HG03097 (cell line): ENCODE measurements around the gene SLC19A1.
"Not testable (repeated sequence)": the region's sequence is repeated elsewhere in the genome, so short reads cannot be mapped to it uniquely, and the experiment has no call there.

ENCODE experiments used
- ATAC-seq: cut with Tn5 transposase; IDR thresholded peaks from one replicate; pipeline ENCODE4 v1.9.1; 2021; ENCODE audit not compliant: unreplicated experiment, low FRiP score

Gene SLC19A1

DNA sequence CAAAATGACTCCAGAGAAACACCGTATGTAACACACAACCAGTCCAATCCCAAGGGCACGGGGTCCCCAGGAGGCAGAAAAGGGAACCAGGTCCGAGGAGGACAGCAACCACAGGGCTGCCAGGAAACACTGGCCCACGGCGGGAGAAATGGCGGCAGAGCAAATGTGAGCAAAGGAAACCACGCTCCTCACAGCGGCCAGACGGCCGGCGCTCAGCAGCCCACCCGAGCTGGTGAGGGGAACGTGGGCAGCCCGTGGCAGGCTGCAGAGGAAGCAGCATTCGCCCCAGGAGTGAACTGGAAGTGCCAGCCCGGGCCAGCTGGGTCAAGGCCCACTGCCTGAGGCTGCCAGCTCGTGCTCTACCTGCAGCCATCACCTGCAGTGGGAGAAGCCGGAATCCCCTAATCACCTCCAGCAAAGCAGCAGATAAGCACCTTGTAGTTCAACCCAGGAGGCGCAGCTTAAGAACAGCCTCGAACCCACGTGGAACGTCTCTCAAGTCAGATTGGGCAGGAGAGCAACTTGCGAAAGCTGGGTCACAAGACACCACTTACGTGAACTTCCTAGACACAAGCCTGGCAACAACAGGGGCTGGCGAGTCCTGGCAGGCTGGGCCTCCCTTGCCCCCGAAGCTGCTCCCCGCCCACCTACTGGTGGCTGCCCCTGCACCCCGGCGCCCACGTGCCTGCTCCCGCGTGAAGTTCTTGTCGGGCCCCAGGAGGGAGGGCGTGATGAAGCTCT is 6.7 kb downstream of the SLC19A1 start:
- ATAC-seq, result no peak

- ATAC-seq, result no peak
Measured at GRCh38 chr21:45534636-45535331, 7.5 kb downstream of the SLC19A1 start.

GRCh38 chr21:45533846-45534635 is 8.2 kb downstream of the SLC19A1 start:
- ATAC-seq, result no peak

- ATAC-seq, result no peak
Measured at GRCh38 chr21:45533361-45533845, 8.8 kb downstream of the SLC19A1 start.

GRCh38 chr21:45532826-45533360 is 9.3 kb downstream of the SLC19A1 start:
- ATAC-seq, result no peak

GRCh38 chr21:45531393-45532215 is 10.6 kb downstream of the SLC19A1 start:
- ATAC-seq, result no peak

- not testable (repeated sequence) for ATAC-seq
Measured at GRCh38 chr21:45531114-45531392, 11.2 kb downstream of the SLC19A1 start.

DNA sequence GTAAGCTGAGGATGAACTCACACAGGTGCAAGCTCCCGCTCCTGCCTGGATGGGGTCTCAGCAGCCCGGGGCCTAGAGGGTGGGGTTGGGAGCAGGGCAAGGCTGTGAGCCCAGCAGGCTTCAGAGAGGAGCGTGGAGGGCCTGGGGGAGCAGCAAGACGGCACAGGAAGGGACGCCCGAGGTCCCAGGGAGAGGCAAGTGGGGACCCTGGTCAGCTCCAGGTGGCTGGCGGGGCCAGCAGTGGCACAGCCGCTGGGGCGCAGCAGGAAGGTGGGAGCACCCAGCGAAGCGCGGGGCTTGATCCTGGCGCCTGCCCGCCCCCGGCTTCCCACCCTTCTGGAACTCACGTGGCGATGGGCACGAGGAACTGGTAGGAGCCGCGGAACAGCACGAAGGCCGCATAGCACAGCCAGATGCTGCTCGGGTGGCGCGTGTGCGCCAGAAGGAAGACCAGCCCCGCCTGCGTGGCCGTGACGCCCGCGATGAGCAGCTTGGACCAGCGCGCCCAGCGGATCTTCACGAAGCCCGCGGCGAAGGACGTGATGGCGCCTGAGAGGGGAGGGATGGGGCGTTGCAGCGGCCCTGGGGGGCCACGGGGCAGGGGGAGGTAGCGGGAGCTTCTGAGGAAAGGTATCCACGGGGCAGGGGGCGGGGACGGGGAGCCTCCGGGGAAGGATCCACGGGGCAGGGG is 11.7 kb downstream of the SLC19A1 start:
- no peak for ATAC-seq

DNA sequence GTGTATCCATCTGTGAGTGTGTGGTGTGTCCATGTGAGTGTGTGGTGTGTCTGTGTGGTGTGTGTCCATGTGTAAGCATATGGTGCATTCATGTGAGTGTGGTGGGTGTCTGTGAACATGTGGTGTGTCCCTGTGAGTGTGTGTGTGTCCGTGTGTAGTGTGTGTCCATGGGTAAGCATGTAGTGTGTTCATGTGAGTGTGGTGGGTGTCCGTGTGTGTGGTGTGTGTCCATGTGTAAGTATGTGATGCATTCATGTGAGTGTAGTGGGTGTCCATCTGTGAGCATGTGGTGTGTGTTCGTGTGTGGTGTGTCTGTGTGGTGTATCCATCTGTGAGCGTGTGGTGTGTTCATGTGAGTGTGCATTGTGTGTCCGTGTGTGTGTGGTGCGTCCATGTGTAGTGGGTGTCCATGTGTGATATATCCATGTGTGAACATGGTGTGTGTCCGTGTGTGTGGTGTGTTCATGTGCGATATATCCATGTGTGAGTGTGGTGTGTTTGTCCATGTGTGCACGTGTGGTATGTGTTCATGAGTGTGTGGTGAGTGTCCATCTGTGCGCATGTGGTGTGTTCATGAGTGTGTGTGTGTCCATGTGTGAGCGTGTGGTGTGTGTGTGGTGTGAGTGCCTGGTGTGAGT is 12.3 kb downstream of the SLC19A1 start:
- no peak for ATAC-seq

DNA sequence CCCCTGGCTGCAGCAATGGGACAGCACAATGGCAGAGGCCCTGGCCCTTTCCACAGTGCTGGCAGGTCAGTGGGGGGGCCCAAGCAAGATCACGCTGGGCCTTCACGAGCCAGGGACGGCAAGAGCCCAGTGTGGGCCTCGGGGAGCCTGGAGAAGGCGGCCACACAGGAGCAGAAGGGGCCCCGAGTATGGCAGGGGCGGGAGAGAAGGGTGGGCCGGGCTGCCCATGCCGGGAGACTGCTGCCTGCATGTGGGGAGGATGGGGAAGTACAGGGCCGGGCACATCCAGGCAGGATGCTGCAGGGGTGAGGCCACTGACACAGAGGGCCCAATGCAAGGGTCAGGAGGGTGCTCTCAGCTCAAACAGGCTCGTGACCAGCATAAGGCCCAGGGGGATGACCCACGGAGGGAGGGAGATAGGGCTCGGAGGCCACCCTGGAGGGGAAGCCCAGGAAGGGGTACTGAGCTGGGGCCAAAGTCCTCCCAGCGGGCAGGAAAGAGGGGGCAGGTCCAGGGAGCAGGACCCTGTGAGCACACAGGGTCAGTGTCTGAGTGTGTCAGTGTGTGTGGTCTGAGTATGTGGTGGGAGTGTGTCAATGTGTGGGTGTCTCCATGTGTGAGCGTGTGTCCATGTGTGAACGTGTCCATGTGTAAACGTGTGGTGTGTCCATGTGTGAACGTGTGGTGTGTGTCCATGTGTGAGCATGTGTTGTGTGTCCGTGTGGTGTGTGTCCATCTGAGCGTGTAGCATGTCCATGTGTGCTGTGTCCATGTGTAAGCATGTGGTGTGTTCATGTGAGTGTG is 13.1 kb downstream of the SLC19A1 start:
- no peak for ATAC-seq

DNA sequence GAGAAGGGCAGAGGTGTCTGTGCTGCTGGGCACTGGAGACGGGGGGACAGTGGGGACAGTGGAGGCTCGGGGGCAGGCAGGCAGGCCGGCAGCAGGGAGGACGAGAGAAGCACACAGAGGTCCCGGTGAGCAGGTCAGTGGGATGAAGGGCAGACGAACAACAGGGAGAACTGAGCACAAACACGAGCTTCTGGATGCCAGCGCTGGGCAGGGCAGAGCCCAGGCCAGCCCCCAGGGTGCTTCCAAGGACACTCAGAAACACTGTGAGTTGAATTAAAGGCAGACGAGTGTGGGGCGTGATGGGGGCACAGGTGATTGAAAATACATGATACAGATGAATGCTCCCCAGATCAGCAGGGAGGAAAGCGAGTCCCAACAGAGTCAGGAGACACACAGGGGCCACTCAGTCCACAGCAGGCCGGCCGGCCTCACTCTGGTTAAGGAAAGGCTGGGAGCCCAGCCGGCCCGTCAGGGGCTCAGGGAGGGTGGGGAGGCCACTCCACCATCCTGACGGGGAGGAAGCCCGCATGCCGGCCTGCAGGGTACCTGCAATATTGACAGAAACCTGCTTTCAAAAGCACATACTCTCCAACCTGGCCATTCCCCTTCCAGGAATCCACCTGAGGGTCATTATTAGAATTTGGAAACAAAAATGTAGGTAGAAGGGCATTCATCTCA is 14.1 kb downstream of the SLC19A1 start:
- no peak for ATAC-seq

- ATAC-seq, result not testable (repeated sequence)
Measured at GRCh38 chr21:45527151-45527999, 14.9 kb downstream of the SLC19A1 start.

DNA sequence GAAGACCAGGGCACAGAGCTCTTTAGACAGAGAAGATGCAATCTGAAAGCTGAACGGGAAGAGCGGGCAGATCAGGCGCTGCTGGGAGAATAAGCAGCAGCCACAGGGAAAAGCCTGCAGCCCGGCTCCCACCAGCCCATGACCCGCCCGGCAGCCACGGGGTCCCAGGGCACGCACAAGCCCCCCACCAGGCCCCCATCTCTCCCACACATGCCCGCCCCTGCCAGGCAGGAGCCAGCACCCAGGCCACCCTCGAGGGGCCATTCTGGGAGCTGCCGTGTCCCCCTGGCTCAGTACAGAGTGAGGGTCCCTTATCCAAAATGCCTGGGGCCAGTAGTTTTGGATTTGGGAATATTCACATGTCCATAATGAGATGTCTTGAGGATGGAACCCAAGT is 16.3 kb downstream of the SLC19A1 start:
- ATAC-seq, result no peak

- ATAC-seq, result no peak
Measured at GRCh38 chr21:45525153-45525909, 16.9 kb downstream of the SLC19A1 start.

GRCh38 chr21:45524756-45525152 is 17.5 kb downstream of the SLC19A1 start:
- no peak for ATAC-seq

- no peak for ATAC-seq
Measured at GRCh38 chr21:45523411-45524101, 18.7 kb downstream of the SLC19A1 start.
